ENCODE results near the gene VSTM4.

VSTM4 gene

DNA sequence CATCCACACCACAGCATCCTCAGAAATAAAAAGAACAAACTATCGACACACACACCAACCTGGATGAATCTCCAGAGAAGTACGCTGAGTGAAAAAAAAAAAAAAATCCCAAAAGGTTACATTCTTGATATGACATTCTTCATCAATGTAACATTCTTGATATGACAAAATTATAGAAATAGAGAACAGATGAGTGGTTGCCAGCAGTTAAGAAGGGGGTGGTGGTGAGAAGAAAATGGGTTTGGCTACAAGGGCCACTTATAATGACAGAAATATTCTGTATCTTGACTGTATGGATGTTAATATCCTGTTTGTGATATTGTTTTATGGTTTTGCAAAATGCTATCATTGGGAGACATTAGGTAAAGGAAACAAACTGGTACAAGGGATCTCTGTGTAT lies 36.9 kb downstream of the VSTM4 start:
- ChIA-PET CTCF (interaction anchor here (1.0 kb wide), 1 partner anchor 11 kb away, joined by 3 read pairs; no protein-coding TSS in a partner anchor), POLR2A (no interaction called here)
- no peak for DNase-seq (ENCODE audit: low read depth, low spot score)
- TF ChIP-seq, protein P1, sequence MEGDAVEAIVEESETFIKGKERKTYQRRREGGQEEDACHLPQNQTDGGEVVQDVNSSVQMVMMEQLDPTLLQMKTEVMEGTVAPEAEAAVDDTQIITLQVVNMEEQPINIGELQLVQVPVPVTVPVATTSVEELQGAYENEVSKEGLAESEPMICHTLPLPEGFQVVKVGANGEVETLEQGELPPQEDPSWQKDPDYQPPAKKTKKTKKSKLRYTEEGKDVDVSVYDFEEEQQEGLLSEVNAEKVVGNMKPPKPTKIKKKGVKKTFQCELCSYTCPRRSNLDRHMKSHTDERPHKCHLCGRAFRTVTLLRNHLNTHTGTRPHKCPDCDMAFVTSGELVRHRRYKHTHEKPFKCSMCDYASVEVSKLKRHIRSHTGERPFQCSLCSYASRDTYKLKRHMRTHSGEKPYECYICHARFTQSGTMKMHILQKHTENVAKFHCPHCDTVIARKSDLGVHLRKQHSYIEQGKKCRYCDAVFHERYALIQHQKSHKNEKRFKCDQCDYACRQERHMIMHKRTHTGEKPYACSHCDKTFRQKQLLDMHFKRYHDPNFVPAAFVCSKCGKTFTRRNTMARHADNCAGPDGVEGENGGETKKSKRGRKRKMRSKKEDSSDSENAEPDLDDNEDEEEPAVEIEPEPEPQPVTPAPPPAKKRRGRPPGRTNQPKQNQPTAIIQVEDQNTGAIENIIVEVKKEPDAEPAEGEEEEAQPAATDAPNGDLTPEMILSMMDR (IDR thresholded peaks at IDR 0.05; ENCODE audit: insufficient read depth, low read length, missing control alignments) = no peak
- no peak overlapping the region for H3K4me3 ChIP-seq (ENCODE audit: low read depth, low read length)

DNA sequence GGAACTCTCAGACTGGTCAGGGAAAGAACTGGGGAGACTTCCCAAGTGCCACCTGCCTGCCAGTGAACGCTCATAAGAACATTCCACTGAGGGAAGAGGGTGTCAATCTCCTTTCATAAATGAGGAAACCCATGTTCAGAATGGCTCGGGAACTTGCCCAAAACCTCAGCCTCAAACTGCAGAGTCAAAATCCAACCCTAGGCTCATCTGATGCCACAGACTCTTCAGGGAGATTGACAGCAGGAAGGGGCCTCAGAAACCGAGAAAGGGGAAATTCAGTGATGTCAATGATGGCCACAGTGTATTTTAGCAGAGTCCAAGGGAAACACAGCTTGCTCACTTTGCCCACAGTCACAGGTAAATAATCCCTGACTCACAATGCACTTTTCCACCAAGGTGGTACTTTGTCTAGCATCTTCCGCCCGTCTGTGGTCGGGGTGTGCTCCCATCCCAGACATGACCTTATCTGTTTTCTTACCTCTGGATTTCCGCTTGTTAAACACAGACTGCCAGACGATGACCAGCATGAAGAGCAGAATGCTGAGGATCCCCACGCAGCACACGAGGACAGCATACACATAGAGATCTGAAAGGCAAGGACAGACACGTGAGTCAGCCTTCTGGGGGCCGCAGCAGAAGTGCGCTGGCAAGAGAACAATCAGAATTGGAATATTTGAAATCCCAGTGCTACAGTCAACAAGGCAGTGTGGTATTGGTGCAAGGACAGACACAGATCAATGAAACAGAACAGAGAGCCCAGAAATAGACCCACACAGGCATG lies 38.4 kb downstream of the VSTM4 start:
- TF ChIP-seq, protein P1 (IDR thresholded peaks at IDR 0.05; ENCODE audit: insufficient read depth, low read length, missing control alignments) = no peak
- ChIA-PET POLR2A (no interaction called here), CTCF (no interaction called here)
- no peak for DNase-seq (ENCODE audit: low read depth, low spot score)
- no peak overlapping the region for H3K4me3 ChIP-seq (ENCODE audit: low read depth, low read length)

DNA sequence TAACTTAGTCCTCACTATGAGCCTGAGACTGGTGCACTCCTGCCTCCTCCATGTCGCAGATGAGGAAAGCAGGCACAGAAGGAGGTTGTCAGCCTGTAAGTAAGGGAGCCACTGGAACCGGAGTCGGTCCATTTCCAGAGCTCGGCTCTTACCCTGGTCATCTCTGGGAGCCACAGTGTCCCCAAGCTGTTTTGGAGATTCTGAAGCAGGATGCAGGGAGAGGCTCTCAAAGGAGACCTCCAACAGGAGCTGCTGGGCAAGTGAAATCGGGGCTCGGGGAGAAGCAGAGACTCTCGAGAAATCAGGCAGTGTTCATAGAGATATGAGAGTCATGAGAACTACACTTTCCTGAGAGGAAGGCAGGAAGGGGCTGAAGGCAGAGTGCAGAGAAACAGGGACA lies 39.0 kb downstream of the VSTM4 start:
- CTCF ChIA-PET = no interaction called here
- no peak for DNase-seq (ENCODE audit: low read depth, low spot score)
- H3K4me3 ChIP-seq (ENCODE audit: low read depth, low read length) = no peak overlapping the region
- TF ChIP-seq, protein P1 (IDR thresholded peaks at IDR 0.05; ENCODE audit: insufficient read depth, low read length, missing control alignments) = no peak
- POLR2A ChIA-PET = no interaction called here

DNA sequence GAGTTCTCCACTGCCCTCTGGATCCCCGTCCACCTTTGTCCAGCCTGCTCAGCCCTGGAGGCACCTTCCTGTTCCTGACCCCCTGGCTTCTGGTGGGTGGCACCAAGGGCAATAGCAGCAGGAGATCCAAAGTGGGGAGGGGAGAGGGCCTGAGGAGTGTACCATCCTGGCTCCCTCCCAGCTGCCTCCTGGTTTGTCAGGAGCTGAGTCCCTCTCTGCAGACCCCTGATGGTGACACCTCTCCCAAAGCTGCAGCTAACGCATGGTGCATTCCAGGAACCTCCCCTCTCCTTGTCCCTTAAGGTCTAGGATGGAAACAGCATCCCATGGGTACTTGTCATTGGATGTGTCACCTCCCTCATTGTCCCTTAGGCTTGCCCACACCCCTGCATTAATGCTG lies 39.6 kb downstream of the VSTM4 start:
- no peak overlapping the region for H3K4me3 ChIP-seq (ENCODE audit: low read depth, low read length)
- POLR2A ChIA-PET = no interaction called here
- TF ChIP-seq, protein P1 (IDR thresholded peaks at IDR 0.05; ENCODE audit: insufficient read depth, low read length, missing control alignments) = no peak
- CTCF ChIA-PET = no interaction called here
- no peak for DNase-seq (ENCODE audit: low read depth, low spot score)

DNA sequence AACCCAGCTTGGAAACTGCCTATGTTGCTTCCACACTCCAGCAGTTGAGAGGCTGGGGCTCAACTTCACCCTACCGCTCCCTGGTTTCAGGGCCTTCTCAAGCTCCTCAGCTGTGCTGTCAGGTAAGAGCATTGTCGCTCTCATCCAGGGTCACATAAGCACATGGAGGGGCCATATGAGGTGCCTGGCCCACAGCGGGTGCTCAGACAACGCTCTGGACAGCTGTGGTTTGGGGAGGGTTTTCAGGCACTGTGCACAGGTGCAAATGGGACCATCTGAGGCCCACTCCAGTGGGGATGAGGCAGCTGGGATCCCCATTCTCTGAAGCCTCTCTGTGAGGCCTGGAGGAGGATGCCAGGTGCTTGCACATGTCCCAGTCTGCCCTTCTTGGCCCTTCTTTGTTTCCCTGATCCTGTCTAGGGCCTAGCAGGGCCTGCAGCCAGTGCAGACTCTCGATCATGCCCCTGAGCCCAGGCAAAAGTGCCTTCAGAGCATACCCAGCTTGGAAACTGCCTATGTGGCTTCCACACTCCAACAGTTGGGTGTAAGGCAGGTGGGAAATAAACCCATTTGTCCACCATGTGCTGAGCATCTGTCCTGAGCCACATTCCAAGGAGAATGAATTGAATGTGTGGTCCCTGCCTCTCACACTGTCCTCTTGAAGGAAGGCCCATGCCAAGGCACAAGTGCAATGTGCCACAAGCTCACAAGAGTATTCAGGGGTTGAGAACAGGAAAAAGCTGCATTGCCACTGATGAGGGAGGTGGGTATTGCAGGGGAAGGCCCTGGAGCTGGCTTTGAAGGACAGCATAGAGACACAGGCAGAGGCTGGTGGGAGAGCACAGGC lies 40.3 kb downstream of the VSTM4 start:
- POLR2A ChIA-PET = no interaction called here
- TF ChIP-seq, protein P1 (IDR thresholded peaks at IDR 0.05; ENCODE audit: insufficient read depth, low read length, missing control alignments) = no peak
- DNase-seq (ENCODE audit: low read depth, low spot score) = no peak
- H3K4me3 ChIP-seq (ENCODE audit: low read depth, low read length) = no peak overlapping the region
- CTCF ChIA-PET = no interaction called here

DNA sequence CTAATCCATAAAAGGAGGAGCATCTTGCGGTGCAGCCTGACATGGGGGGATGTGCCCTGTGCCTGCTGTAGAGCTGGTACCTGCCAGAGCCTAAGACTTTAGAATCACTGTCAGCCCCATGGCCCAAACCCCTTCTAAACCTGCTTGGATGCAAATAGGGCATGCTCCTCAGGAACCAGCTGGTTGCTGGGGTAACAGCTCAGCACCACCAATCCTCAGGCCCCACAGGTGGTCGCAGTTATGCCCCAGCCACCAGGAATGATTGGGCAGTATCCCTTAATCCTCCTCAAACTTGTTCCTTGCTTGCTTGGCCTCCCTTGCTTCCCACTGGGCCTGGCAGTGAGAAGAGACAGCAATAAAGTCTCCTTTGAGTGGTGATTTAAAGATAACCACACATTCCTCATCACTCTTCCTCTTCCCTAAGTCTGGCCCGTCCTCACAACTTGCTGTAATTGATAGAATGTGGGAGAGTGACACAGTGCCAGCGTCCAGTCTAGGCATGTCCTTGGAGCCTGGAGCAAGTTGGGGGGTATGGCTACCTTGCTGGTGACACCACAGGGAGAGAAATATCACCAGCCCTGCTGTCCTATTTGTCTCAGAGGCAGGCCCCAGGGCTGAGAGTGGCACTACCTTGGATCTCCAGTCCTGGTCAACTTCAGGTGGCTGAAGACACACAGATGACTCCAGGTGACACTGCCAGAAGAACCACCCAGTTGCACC lies 43.0 kb downstream of the VSTM4 start:
- no peak for DNase-seq (ENCODE audit: low read depth, low spot score)
- TF ChIP-seq, protein P1 (IDR thresholded peaks at IDR 0.05; ENCODE audit: insufficient read depth, low read length, missing control alignments) = no peak
- H3K4me3 ChIP-seq (ENCODE audit: low read depth, low read length) = no peak overlapping the region
- CTCF ChIA-PET = no interaction called here
- POLR2A ChIA-PET = no interaction called here
